Keratinocyte (primary cell): ENCODE measurements around the gene LHX6. TPM values are rescaled to one million over a fixed set of nuclear protein-coding genes. Genes with fewer than 3 reads are reported as not detected.

ENCODE experiments used
- DNase-seq: peaks from one replicate; pipeline ENCODE4 v3.0.0-alpha.2; 2011; ENCODE audit warnings: low read depth, missing footprints, low spot score
- FAIRE-seq: peaks from 2 replicates; lab custom pipeline; 2011; peaks lifted over from hg19 to GRCh38; lab: Jason Lieb, UNC
- H2AFZ ChIP-seq: 2 replicates; pipeline ENCODE4 v1.6.0; 2012; ENCODE audit warnings: low read length, control low read depth, inconsistent platforms; ENCODE audit not compliant: control insufficient read depth
- H3K27ac ChIP-seq: 2 replicates; pipeline ENCODE4 v1.5.1; 2011; ENCODE audit warnings: low read length; ENCODE audit not compliant: control insufficient read depth, insufficient read depth
- H3K27me3 ChIP-seq: 3 replicates; pipeline ENCODE4 v1.6.0; 2011; ENCODE audit warnings: low read length; ENCODE audit not compliant: control insufficient read depth, insufficient read depth; ENCODE audit errors: extremely low read depth
- H3K36me3 ChIP-seq, 2 experiments: 2 replicates in 1 of 2; 3 replicates in 1 of 2; pipeline ENCODE4 v1.5.1; 2011; ENCODE audit warnings: low read length in 2 of 2, mild to moderate bottlenecking in 1 of 2; ENCODE audit not compliant: control insufficient read depth in 2 of 2, insufficient read depth in 2 of 2; ENCODE audit errors: extremely low read depth in 1 of 2
- H3K4me1 ChIP-seq: 3 replicates; pipeline ENCODE4 v1.5.1; 2011; ENCODE audit warnings: low read length; ENCODE audit not compliant: control insufficient read depth, insufficient read depth; ENCODE audit errors: extremely low read depth
- H3K4me2 ChIP-seq: 3 replicates; pipeline ENCODE4 v1.6.0; 2011; ENCODE audit warnings: low read depth, low read length; ENCODE audit not compliant: control insufficient read depth, insufficient read depth; ENCODE audit errors: extremely low read depth
- H3K4me3 ChIP-seq, 3 experiments: fragments of 200-600 bp in 1 of 3; sonication (generic) in 1 of 3; 2 replicates in 2 of 3; 3 replicates in 1 of 3; pipeline ENCODE4 v1.5.1; 2011 to 2016; ENCODE audit warnings: low read length in 3 of 3, mild to moderate bottlenecking in 3 of 3, control low read depth in 2 of 3, inconsistent platforms in 1 of 3, low read depth in 1 of 3, mixed read lengths in 1 of 3, mixed run types in 1 of 3, moderate library complexity in 1 of 3; ENCODE audit not compliant: control insufficient read depth in 2 of 3, insufficient read depth in 2 of 3; ENCODE audit errors: extremely low read depth in 1 of 3
- H3K79me2 ChIP-seq: 2 replicates; pipeline ENCODE4 v1.6.0; 2012; ENCODE audit warnings: low read length; ENCODE audit not compliant: control insufficient read depth, insufficient read depth
- H3K9ac ChIP-seq: 3 replicates; pipeline ENCODE4 v1.6.0; 2011; ENCODE audit warnings: low read length; ENCODE audit not compliant: control insufficient read depth, insufficient read depth; ENCODE audit errors: extremely low read depth
- H3K9me1 ChIP-seq: 3 replicates; pipeline ENCODE4 v1.6.0; 2011; ENCODE audit warnings: low read length; ENCODE audit not compliant: control insufficient read depth, insufficient read depth; ENCODE audit errors: extremely low read depth
- H3K9me3 ChIP-seq: 2 replicates; pipeline ENCODE4 v1.5.1; 2012; ENCODE audit warnings: low read depth, low read length; ENCODE audit not compliant: control insufficient read depth
- H4K20me1 ChIP-seq: 3 replicates; pipeline ENCODE4 v1.6.0; 2011; ENCODE audit warnings: low read length; ENCODE audit not compliant: control insufficient read depth, insufficient read depth; ENCODE audit errors: extremely low read depth
- EZH2 ChIP-seq: IDR thresholded peaks from one replicate; pipeline ENCODE4 v1.6.1; 2012; ENCODE audit warnings: inconsistent platforms, mild to moderate bottlenecking, low read length, moderate library complexity
- dilution Hi-C: fragments of 300-500 bp; cut with MboI; formaldehyde crosslinking; loops from one replicate; pipeline ENCODE4 v1.7.0; 2020; ENCODE audit warnings: low sequenced_read_pairs; ENCODE audit not compliant: extremely low pct_ligation_motif_present
- polyA plus RNA-seq, 5 experiments: library from polyadenylated mRNA; depleted of rRNA in 3 of 5; stranded (reverse) in 3 of 5; stranded (forward) in 1 of 5; unstranded in 1 of 5; fragments of >200 nt; gene quantifications; 1 replicate in 1 of 5; 2 replicates in 3 of 5; 3 replicates in 1 of 5; pipeline versions ENCODE4 v1.2.1 to v1.2.3, GENCODE V29; 2011 to 2012; ENCODE audit warnings: missing spikeins in 2 of 5, low read depth in 1 of 5, low replicate concordance in 1 of 5
- TF ChIP-seq, protein P1 (sequence below), 3 experiments: IDR thresholded peaks in 1 of 3; conservative IDR thresholded peaks in 1 of 3; optimal IDR thresholded peaks in 1 of 3; 2 replicates in 2 of 3; 3 replicates in 1 of 3; pipeline versions ENCODE3 to v1.5.1; 2011; ENCODE audit warnings: low read length in 3 of 3, mild to moderate bottlenecking in 3 of 3, moderate library complexity in 2 of 3, control low read depth in 1 of 3, inconsistent platforms in 1 of 3; ENCODE audit not compliant: insufficient read depth in 2 of 3; ENCODE audit errors: extremely low read depth in 1 of 3

The LHX6 gene
- polyA plus RNA-seq, 1 donor (not counting 4 experiments of a cell fraction or from before 2014, with no cell fraction given), result 0.13 TPM

DNA sequence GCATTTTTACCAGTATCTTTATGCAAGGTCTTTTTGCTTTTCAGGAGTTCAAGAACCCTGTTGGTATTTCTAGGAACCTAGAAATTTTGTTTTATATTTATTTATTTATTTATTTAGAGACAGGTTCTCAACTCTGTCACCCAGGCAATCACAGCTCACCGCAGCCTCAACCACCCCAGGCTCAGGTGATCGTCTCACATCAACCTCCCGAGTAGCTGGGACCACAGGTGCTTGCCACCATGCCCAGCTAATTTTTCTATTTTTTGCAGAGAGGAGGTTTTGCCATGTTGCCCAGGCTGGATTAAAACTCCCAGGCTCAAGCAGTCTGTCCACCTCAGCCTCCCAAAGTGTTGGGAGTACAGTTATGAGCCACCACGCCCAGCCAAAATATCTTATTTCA, 32.9 kb downstream of the LHX6 start:
- DNase-seq (no peak), FAIRE-seq (no peak)
- Histone ChIP-seq H4K20me1 (no peaks in the 10 kb centered on the region), H3K27me3 (peaks cover 15% of the 10 kb centered on the region), H2AFZ (no peak overlapping the region), H3K4me2 (no peak overlapping the region), H3K9ac (no peak overlapping the region), H3K4me1 (peaks cover 9% of the 10 kb centered on the region), H3K79me2 (no peaks in the 10 kb centered on the region), H3K36me3 (no peaks in the 10 kb centered on the region), H3K9me3 (no peaks in the 10 kb centered on the region), H3K4me3 (no peak overlapping the region), H3K9me1 (no peaks in the 10 kb centered on the region), H3K27ac (no peak overlapping the region)
- TF ChIP-seq, protein P1, sequence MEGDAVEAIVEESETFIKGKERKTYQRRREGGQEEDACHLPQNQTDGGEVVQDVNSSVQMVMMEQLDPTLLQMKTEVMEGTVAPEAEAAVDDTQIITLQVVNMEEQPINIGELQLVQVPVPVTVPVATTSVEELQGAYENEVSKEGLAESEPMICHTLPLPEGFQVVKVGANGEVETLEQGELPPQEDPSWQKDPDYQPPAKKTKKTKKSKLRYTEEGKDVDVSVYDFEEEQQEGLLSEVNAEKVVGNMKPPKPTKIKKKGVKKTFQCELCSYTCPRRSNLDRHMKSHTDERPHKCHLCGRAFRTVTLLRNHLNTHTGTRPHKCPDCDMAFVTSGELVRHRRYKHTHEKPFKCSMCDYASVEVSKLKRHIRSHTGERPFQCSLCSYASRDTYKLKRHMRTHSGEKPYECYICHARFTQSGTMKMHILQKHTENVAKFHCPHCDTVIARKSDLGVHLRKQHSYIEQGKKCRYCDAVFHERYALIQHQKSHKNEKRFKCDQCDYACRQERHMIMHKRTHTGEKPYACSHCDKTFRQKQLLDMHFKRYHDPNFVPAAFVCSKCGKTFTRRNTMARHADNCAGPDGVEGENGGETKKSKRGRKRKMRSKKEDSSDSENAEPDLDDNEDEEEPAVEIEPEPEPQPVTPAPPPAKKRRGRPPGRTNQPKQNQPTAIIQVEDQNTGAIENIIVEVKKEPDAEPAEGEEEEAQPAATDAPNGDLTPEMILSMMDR (optimal IDR thresholded peaks at IDR 0.05 in 1 of 3, IDR thresholded peaks at IDR 0.05 in 1 of 3, conservative IDR thresholded peaks at IDR 0.05 in 1 of 3; ENCODE audit: extremely low read depth in 1 of 3, insufficient read depth in 2 of 3, low read length in 3 of 3), result no peak
- no peak for TF ChIP-seq EZH2
- dilution Hi-C loops, result no loop called here

DNA sequence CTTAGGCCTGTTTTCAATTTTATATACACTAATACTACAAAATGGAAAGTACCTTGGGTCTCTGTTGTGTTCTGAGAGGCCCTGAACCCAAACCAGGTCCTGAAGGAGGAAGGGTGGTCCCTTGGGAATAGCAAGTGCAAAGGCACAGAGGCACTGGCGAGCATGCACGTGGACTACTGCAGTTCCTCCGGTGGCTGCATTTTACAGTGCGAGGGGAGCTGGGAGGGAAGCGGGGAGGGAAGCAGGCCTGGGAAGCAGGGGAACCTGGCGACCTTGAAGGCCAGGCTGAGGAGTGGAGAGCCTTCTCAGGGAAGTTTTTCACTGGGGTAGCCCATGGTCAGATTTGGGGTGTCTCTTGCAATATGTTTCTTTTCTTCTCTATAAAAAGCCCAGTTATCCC, 35.1 kb downstream of the LHX6 start:
- Histone ChIP-seq H3K79me2 (no peaks in the 10 kb centered on the region), H4K20me1 (no peaks in the 10 kb centered on the region), H3K27ac (no peak overlapping the region), H3K4me1 (peaks cover 9% of the 10 kb centered on the region), H3K9me3 (no peaks in the 10 kb centered on the region), H3K4me2 (no peak overlapping the region), H2AFZ (no peak overlapping the region), H3K9me1 (no peaks in the 10 kb centered on the region), H3K4me3 (no peak overlapping the region), H3K9ac (no peak overlapping the region), H3K27me3 (peaks cover 15% of the 10 kb centered on the region), H3K36me3 (no peaks in the 10 kb centered on the region)
- FAIRE-seq, result no peak
- dilution Hi-C loops, result no loop called here
- no peak for DNase-seq
- TF ChIP-seq EZH2, result no peak
- TF ChIP-seq, protein P1 (optimal IDR thresholded peaks at IDR 0.05 in 1 of 3, IDR thresholded peaks at IDR 0.05 in 1 of 3, conservative IDR thresholded peaks at IDR 0.05 in 1 of 3; ENCODE audit: extremely low read depth in 1 of 3, insufficient read depth in 2 of 3, low read length in 3 of 3), result no peak
